ENCODE data around the gene FAT2.

GRCh38 chr5:151568036-151568435, 23.1 kb downstream of the FAT2 start:
- TF ChIP-seq NANOG (IDR thresholded peaks at IDR 0.05; ENCODE audit: borderline replicate concordance) (no peak), CTCF (conservative IDR thresholded peaks at IDR 0.05; ENCODE audit: low read depth in 2 of 2) (no peak), POLR2AphosphoS5 (IDR thresholded peaks at IDR 0.05; ENCODE audit: low read depth) (no peak), EZH2phosphoT487 (IDR thresholded peaks at IDR 0.05; ENCODE audit: unreplicated experiment) (no peak), EZH2 (IDR thresholded peaks at IDR 0.05; ENCODE audit: low read depth, unreplicated experiment) (no peak), REST (IDR thresholded peaks at IDR 0.05; ENCODE audit: unreplicated experiment) (no peak)
